ENCODE measurements around the gene DCUN1D5.
"Not testable (repeated sequence)": the region's sequence is repeated elsewhere in the genome, so short reads cannot be mapped to it uniquely, and the experiment has no call there.

DNA sequence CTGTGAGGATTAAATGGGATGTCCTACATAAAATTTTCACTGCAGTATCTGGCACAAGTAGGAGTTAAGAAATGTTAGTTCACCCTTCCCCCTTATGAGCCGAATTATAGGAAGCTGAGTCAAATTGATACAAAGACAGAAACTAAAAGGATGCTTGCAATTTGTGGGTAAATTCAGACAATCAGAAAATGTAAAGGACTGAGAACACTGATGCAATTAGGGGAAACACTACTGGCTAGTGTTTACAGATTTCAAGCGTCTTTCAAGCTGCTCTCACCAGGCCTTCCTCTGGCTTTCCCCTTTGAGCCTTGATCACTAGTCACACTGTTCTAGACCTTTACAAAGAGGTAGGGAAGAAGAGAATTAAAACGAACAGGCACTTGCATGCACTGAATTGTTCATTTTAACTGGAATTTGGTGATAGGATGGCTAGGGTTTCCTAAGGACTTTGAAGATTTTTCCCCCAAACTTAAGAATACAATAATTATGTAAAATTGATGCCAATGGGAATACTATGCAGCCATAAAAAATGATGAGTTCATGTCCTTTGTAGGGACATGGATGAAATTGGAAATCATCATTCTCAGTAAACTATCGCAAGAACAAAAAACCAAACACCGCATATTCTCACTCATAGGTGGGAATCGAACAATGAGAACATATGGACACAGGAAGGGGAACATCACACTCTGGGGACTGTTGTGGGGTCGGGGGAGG lies 63.5 kb downstream of the DCUN1D5 start:
- TF ChIP-seq, protein P1, sequence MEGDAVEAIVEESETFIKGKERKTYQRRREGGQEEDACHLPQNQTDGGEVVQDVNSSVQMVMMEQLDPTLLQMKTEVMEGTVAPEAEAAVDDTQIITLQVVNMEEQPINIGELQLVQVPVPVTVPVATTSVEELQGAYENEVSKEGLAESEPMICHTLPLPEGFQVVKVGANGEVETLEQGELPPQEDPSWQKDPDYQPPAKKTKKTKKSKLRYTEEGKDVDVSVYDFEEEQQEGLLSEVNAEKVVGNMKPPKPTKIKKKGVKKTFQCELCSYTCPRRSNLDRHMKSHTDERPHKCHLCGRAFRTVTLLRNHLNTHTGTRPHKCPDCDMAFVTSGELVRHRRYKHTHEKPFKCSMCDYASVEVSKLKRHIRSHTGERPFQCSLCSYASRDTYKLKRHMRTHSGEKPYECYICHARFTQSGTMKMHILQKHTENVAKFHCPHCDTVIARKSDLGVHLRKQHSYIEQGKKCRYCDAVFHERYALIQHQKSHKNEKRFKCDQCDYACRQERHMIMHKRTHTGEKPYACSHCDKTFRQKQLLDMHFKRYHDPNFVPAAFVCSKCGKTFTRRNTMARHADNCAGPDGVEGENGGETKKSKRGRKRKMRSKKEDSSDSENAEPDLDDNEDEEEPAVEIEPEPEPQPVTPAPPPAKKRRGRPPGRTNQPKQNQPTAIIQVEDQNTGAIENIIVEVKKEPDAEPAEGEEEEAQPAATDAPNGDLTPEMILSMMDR (conservative IDR thresholded peaks at IDR 0.05 in 1 of 2, IDR thresholded peaks at IDR 0.05 in 1 of 2; ENCODE audit: extremely low read depth in 1 of 2, insufficient read depth in 1 of 2, low read depth in 1 of 2, low read length in 2 of 2) = not testable (repeated sequence)
- TF ChIP-seq EZH2 (IDR thresholded peaks at IDR 0.05; ENCODE audit: borderline replicate concordance, low read length) = not testable (repeated sequence)
